B cell (primary cell): ENCODE results near the gene PRR27.

Experiments used
- CTCF ChIP-seq: fragments of 200-600 bp; IDR thresholded peaks from one replicate; pipeline ENCODE4 v1.8.0; 2022; ENCODE audit warnings: antibody characterized with exemption, mild to moderate bottlenecking
- EZH2 ChIP-seq: IDR thresholded peaks from 2 replicates; pipeline ENCODE4 v1.6.1; 2012; ENCODE audit warnings: borderline replicate concordance, low read depth, mild to moderate bottlenecking, moderate library complexity, low read length; ENCODE audit not compliant: insufficient read depth, poor library complexity, severe bottlenecking

DNA sequence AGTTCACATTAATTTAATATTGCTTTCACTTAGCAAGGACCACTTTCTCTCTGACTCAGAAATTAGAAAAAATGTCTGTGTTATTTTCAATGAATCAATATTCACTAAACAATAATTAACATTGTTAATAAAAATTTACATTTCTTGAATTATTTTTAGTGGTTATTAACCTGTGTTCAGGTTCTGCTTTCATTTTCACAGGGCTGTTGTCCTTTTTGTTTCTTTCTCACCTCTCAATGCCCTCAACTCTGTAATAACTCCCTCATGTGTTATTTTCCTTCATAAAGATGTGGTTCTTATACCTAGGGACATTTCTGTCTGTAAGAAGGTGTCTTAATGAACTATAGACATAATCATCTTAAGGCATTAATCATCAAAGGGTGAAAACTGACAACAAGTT is 43.1 kb upstream of the PRR27 start:
- TF ChIP-seq CTCF = no peak
- TF ChIP-seq EZH2 = no peak
